ENCODE data around the gene RABL3.

The RABL3 gene

DNA sequence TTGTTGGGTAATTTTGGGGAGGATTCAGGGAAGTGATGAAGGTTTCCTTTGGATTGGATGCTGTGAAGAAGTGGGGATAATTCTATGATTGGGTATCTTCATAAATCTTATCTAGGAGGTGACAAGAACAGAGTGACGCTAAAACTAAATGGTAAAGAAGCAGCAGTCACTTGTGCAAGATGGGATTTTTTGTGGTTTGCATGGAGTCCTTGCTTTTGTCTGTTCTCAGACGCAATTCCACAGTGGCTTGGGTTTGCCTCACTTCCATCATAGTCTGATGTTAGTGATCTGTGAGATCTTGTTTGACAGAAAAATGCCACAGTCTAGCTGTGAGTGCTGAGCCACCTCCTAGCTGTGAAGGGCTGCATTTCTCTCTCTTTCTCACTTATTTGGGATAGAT, 27.1 kb upstream of the RABL3 start:
- ATAC-seq: no peak
- TF ChIP-seq TSHZ2 (CRISPR knock-in tag; IDR thresholded peaks at IDR 0.05) (no peak), BACH2 (CRISPR knock-in tag; IDR thresholded peaks at IDR 0.05; ENCODE audit: borderline replicate concordance) (no peak), TOX (CRISPR knock-in tag; IDR thresholded peaks at IDR 0.05; ENCODE audit: borderline replicate concordance) (no peak), ESRRG (CRISPR knock-in tag; IDR thresholded peaks at IDR 0.05) (no peak), PPARA (CRISPR knock-in tag; IDR thresholded peaks at IDR 0.05; ENCODE audit: borderline replicate concordance) (no peak), RARB (CRISPR knock-in tag; IDR thresholded peaks at IDR 0.05) (no peak), GLIS3 (CRISPR knock-in tag; IDR thresholded peaks at IDR 0.05) (no peak), ARNTL (CRISPR knock-in tag; IDR thresholded peaks at IDR 0.05; ENCODE audit: borderline replicate concordance, low read depth) (no peak), PATZ1 (CRISPR knock-in tag; IDR thresholded peaks at IDR 0.05; ENCODE audit: borderline replicate concordance) (no peak), CREB5 (CRISPR knock-in tag; IDR thresholded peaks at IDR 0.05; ENCODE audit: low read depth) (no peak), TCF4 (CRISPR knock-in tag; IDR thresholded peaks at IDR 0.05; ENCODE audit: borderline replicate concordance) (no peak), ZFP30 (CRISPR knock-in tag; IDR thresholded peaks at IDR 0.05) (no peak), ZNF565 (CRISPR knock-in tag; conservative IDR thresholded peaks at IDR 0.05; ENCODE audit: low read depth) (no peak)
- TF ChIP-seq, protein P1, sequence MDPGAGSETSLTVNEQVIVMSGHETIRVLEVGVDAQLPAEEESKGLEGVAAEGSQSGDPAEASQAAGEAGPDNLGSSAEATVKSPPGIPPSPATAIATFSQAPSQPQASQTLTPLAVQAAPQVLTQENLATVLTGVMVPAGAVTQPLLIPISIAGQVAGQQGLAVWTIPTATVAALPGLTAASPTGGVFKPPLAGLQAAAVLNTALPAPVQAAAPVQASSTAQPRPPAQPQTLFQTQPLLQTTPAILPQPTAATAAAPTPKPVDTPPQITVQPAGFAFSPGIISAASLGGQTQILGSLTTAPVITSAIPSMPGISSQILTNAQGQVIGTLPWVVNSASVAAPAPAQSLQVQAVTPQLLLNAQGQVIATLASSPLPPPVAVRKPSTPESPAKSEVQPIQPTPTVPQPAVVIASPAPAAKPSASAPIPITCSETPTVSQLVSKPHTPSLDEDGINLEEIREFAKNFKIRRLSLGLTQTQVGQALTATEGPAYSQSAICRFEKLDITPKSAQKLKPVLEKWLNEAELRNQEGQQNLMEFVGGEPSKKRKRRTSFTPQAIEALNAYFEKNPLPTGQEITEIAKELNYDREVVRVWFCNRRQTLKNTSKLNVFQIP (CRISPR knock-in tag; IDR thresholded peaks at IDR 0.05; ENCODE audit: borderline replicate concordance, low read depth): no peak

DNA sequence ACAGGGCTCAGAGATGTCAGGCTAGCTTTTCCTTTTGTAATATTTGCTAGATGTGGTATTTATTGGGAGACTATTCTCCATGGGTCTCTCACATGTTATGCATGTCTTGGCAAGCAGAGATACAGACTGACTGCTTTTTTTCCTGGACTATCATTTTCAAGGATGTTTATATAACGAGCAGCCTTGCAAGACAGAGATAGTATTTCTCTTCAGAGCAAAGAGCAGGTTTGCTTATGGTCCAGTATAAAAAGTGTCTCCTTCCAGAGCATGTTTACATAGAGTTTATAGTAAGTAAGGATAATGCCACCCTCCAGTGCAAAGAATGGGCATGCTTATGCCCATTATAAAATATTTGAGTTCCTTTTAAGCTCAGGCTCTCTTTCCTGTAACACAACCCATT, 24.8 kb upstream of the RABL3 start:
- ATAC-seq: no peak
- TF ChIP-seq RARB (CRISPR knock-in tag; IDR thresholded peaks at IDR 0.05) (no peak), ZFP3 (CRISPR knock-in tag; IDR thresholded peaks at IDR 0.05) (no peak), ZNF565 (CRISPR knock-in tag; conservative IDR thresholded peaks at IDR 0.05; ENCODE audit: low read depth) (no peak), TSHZ2 (CRISPR knock-in tag; IDR thresholded peaks at IDR 0.05) (no peak)

GRCh38 chr3:120766576-120766975, 24.3 kb upstream of the RABL3 start:
- TF ChIP-seq, protein P1 (CRISPR knock-in tag; IDR thresholded peaks at IDR 0.05; ENCODE audit: borderline replicate concordance, low read depth): no peak
- TF ChIP-seq SNAI2 (CRISPR knock-in tag; IDR thresholded peaks at IDR 0.05): no peak
- TF ChIP-seq ZFP3 (CRISPR knock-in tag; IDR thresholded peaks at IDR 0.05): no peak
- TF ChIP-seq ZFP30 (CRISPR knock-in tag; IDR thresholded peaks at IDR 0.05): no peak
- no peak for TF ChIP-seq ISL1 (CRISPR knock-in tag; IDR thresholded peaks at IDR 0.05)
- no peak for TF ChIP-seq TOX (CRISPR knock-in tag; IDR thresholded peaks at IDR 0.05; ENCODE audit: borderline replicate concordance)
- no peak for TF ChIP-seq CREB5 (CRISPR knock-in tag; IDR thresholded peaks at IDR 0.05; ENCODE audit: low read depth)
- no peak for TF ChIP-seq ZC3H10 (CRISPR knock-in tag; IDR thresholded peaks at IDR 0.05)
- TF ChIP-seq ZNF8 (CRISPR knock-in tag; IDR thresholded peaks at IDR 0.05): no peak
- no peak for TF ChIP-seq TSHZ2 (CRISPR knock-in tag; IDR thresholded peaks at IDR 0.05)
- TF ChIP-seq ARNTL (CRISPR knock-in tag; IDR thresholded peaks at IDR 0.05; ENCODE audit: borderline replicate concordance, low read depth): no peak
- ATAC-seq: no peak

Measured in SK-N-SH treated with all-trans-retinoic acid at 6 μM for 48 hours (cell line).